HG03039 (cell line): ENCODE results near the gene TXNDC11.
"Not testable (repeated sequence)": the region's sequence is repeated elsewhere in the genome, so short reads cannot be mapped to it uniquely, and the experiment has no call there.

Experiments used
- ATAC-seq: cut with Tn5 transposase; IDR thresholded peaks from one replicate; pipeline ENCODE4 v1.9.1; 2021; ENCODE audit warnings: mild to moderate bottlenecking, moderate library complexity; ENCODE audit not compliant: unreplicated experiment

TXNDC11 gene

GRCh38 chr16:11742536-11743307 is at the start of gene TXNDC11:
Gene TXNDC11, minus strand, starts transcription at chr16:11742857. Its CDS starts 127 bp downstream, at chr16:11742730.
- ATAC-seq = peak; percentile 94

- ATAC-seq = no peak
These were observed 48.6 kb upstream of the TXNDC11 start for GRCh38 chr16:11791144-11791828.

- no peak for ATAC-seq
These were observed 46.3 kb upstream of the TXNDC11 start for GRCh38 chr16:11788914-11789313.

GRCh38 chr16:11784980-11785599 is 42.4 kb upstream of the TXNDC11 start:
- not testable (repeated sequence) for ATAC-seq

- ATAC-seq = not testable (repeated sequence)
These were observed 41.7 kb upstream of the TXNDC11 start for GRCh38 chr16:11784381-11784780.

- ATAC-seq = no peak
These were observed 41.3 kb upstream of the TXNDC11 start for GRCh38 chr16:11784038-11784369.

- ATAC-seq = peak; percentile 47
These were observed 40.8 kb upstream of the TXNDC11 start for GRCh38 chr16:11783319-11784037.

GRCh38 chr16:11781773-11782172 is 39.1 kb upstream of the TXNDC11 start:
- no peak for ATAC-seq

GRCh38 chr16:11780991-11781680 is 38.5 kb upstream of the TXNDC11 start:
- no peak for ATAC-seq

- ATAC-seq = no peak
These were observed 36.4 kb upstream of the TXNDC11 start for GRCh38 chr16:11779074-11779473.

- no peak for ATAC-seq
These were observed 31.5 kb upstream of the TXNDC11 start for GRCh38 chr16:11774065-11774626.

- no peak for ATAC-seq
These were observed 26.2 kb upstream of the TXNDC11 start for GRCh38 chr16:11768849-11769248.

GRCh38 chr16:11762431-11762830 is 19.8 kb upstream of the TXNDC11 start:
- no peak for ATAC-seq

- ATAC-seq = no peak
These were observed 17.3 kb upstream of the TXNDC11 start for GRCh38 chr16:11759997-11760396.

- no peak for ATAC-seq
These were observed 16.6 kb upstream of the TXNDC11 start for GRCh38 chr16:11759163-11759834.

- ATAC-seq = no peak
These were observed 15.3 kb upstream of the TXNDC11 start for GRCh38 chr16:11757671-11758545.

- no peak for ATAC-seq
These were observed 13.6 kb upstream of the TXNDC11 start for GRCh38 chr16:11756248-11756647.

GRCh38 chr16:11755022-11755760 is 12.5 kb upstream of the TXNDC11 start:
- ATAC-seq = no peak
